Trophoblast cell (in vitro differentiated cells and primary cell): Measurements from ENCODE around the gene MXD3.

Experiments
- DNase-seq, 2 donors: peaks; one replicate each; pipeline ENCODE4 v3.0.0-alpha.2; 2016
- H2AFZ ChIP-seq: 2 replicates; pipeline ENCODE4 v1.6.1; 2013; ENCODE audit warnings: low read length, moderate library complexity, mild to moderate bottlenecking; ENCODE audit not compliant: insufficient read depth, poor library complexity
- H2AK5ac ChIP-seq: 2 replicates; pipeline ENCODE4 v1.6.1; 2013; ENCODE audit warnings: mild to moderate bottlenecking, low read length
- H2BK120ac ChIP-seq: 2 replicates; pipeline ENCODE4 v1.6.1; 2013; ENCODE audit warnings: low read length, mild to moderate bottlenecking, moderate library complexity; ENCODE audit not compliant: insufficient read depth, poor library complexity
- H2BK12ac ChIP-seq: 2 replicates; pipeline ENCODE4 v1.6.1; 2013; ENCODE audit warnings: mild to moderate bottlenecking, low read length, moderate library complexity
- H2BK5ac ChIP-seq: 2 replicates; pipeline ENCODE4 v1.6.1; 2013; ENCODE audit warnings: low read length, low read depth, moderate library complexity, mild to moderate bottlenecking; ENCODE audit not compliant: poor library complexity
- H3K14ac ChIP-seq: 2 replicates; pipeline ENCODE4 v1.6.1; 2013; ENCODE audit warnings: mild to moderate bottlenecking, low read length
- H3K18ac ChIP-seq: 2 replicates; pipeline ENCODE4 v1.6.1; 2013; ENCODE audit warnings: mild to moderate bottlenecking, low read length
- H3K23ac ChIP-seq: 2 replicates; pipeline ENCODE4 v1.6.1; 2013; ENCODE audit warnings: low read length
- H3K27ac ChIP-seq: 2 replicates; pipeline ENCODE4 v1.5.1; 2013; ENCODE audit warnings: low read depth, mild to moderate bottlenecking, inconsistent platforms, low read length, moderate library complexity
- H3K27me3 ChIP-seq: 2 replicates; pipeline ENCODE4 v1.6.1; 2013; ENCODE audit warnings: inconsistent platforms, mild to moderate bottlenecking, low read length, moderate library complexity; ENCODE audit not compliant: insufficient read depth
- H3K36me3 ChIP-seq, 2 experiments: 1 replicate in 1 of 2; 2 replicates in 1 of 2; pipeline ENCODE4 v1.6.1; 2013; ENCODE audit warnings: low read length in 2 of 2, mild to moderate bottlenecking in 2 of 2, moderate library complexity in 1 of 2; ENCODE audit not compliant: insufficient read depth in 2 of 2, control insufficient read depth in 1 of 2
- H3K4ac ChIP-seq: 2 replicates; pipeline ENCODE4 v1.6.1; 2013; ENCODE audit warnings: low read depth, mild to moderate bottlenecking, low read length, moderate library complexity
- H3K4me1 ChIP-seq, 2 experiments: 1 replicate in 1 of 2; 2 replicates in 1 of 2; pipeline ENCODE4 v1.6.1; 2013; ENCODE audit warnings: low read length in 2 of 2, mild to moderate bottlenecking in 2 of 2, moderate library complexity in 1 of 2; ENCODE audit not compliant: insufficient read depth in 2 of 2, control insufficient read depth in 1 of 2
- H3K4me2 ChIP-seq: 2 replicates; pipeline ENCODE4 v1.6.1; 2013; ENCODE audit warnings: inconsistent platforms, mild to moderate bottlenecking, low read length, moderate library complexity
- H3K4me3 ChIP-seq: 2 replicates; pipeline ENCODE4 v1.5.1; 2013; ENCODE audit warnings: mild to moderate bottlenecking, low read depth, low read length, inconsistent platforms
- H3K79me1 ChIP-seq: one replicate; pipeline ENCODE4 v1.6.1; 2013; ENCODE audit warnings: low read length
- H3K79me2 ChIP-seq: 2 replicates; pipeline ENCODE4 v1.6.1; 2013; ENCODE audit warnings: low read length, mild to moderate bottlenecking; ENCODE audit not compliant: control insufficient read depth, insufficient read depth, poor library complexity
- H3K9ac ChIP-seq: 2 replicates; pipeline ENCODE4 v1.6.1; 2013; ENCODE audit warnings: mild to moderate bottlenecking, low read length
- H3K9me3 ChIP-seq: 2 replicates; pipeline ENCODE4 v1.6.1; 2013; ENCODE audit warnings: low read depth, mild to moderate bottlenecking, control low read depth, inconsistent platforms, low read length; ENCODE audit not compliant: insufficient read depth
- H4K12ac ChIP-seq: 2 replicates; pipeline ENCODE4 v1.6.1; 2013; ENCODE audit warnings: low read depth, mild to moderate bottlenecking, low read length, moderate library complexity
- H4K8ac ChIP-seq: 2 replicates; pipeline ENCODE4 v1.6.1; 2013; ENCODE audit warnings: low read depth, mild to moderate bottlenecking, low read length, moderate library complexity
- H4K91ac ChIP-seq: one replicate; pipeline ENCODE4 v1.6.1; 2013; ENCODE audit warnings: low read depth, mild to moderate bottlenecking, low read length, moderate library complexity
- WGBS: extraction: QIAGEN DNeasy Blood & Tissue Kit; methylation state at CpG from one replicate; pipeline ENCODE4 v1.1.7; 2013; ENCODE audit warnings: missing lambda C conversion rate; ENCODE audit not compliant: insufficient read length, insufficient coverage; ENCODE audit errors: extremely low coverage; 5-methylcytosine and 5-hydroxymethylcytosine counted together

The MXD3 gene

GRCh38 chr5:177309351-177310191 is 2.1 kb downstream of the MXD3 start:
- Histone ChIP-seq H3K4me3 (no peak overlapping the region), H2BK5ac (no peak overlapping the region), H3K4ac (no peak overlapping the region), H3K79me1 (peaks cover 10% of the 10 kb centered on the region), H4K8ac (no peak overlapping the region), H3K36me3 (peaks cover 28 to 30% of the 10 kb centered on the region in 2 experiments), H4K12ac (no peak overlapping the region), H2BK120ac (no peak overlapping the region), H3K9me3 (no peaks in the 10 kb centered on the region), H3K23ac (no peak overlapping the region), H2AFZ (no peak overlapping the region), H3K14ac (no peak overlapping the region), H2BK12ac (no peak overlapping the region), H3K9ac (no peak overlapping the region), H3K27ac (no peak overlapping the region), H3K18ac (no peak overlapping the region), H3K27me3 (no peaks in the 10 kb centered on the region), H4K91ac (no peak overlapping the region), H3K4me1 (peaks cover 15 to 22% of the 10 kb centered on the region in 2 experiments), H3K4me2 (no peak overlapping the region), H2AK5ac (no peak overlapping the region), H3K79me2 (peaks cover 5% of the 10 kb centered on the region)
- DNase-seq, result peak; percentile 84 to 91
- no CpG with 5 or more reads among the region's 10 CpGs for WGBS

GRCh38 chr5:177308740-177309139 is 3.0 kb downstream of the MXD3 start:
- Histone ChIP-seq H2AK5ac (no peak overlapping the region), H3K9ac (no peak overlapping the region), H3K27me3 (no peaks in the 10 kb centered on the region), H3K4ac (no peak overlapping the region), H3K79me1 (peaks cover 14% of the 10 kb centered on the region), H3K4me3 (no peak overlapping the region), H4K12ac (no peak overlapping the region), H3K79me2 (peaks cover 9% of the 10 kb centered on the region), H4K91ac (no peak overlapping the region), H2BK12ac (no peak overlapping the region), H4K8ac (no peak overlapping the region), H3K14ac (no peak overlapping the region), H3K18ac (no peak overlapping the region), H3K23ac (no peak overlapping the region), H3K27ac (no peak overlapping the region), H3K36me3 (peaks cover 28 to 30% of the 10 kb centered on the region in 2 experiments), H3K4me1 (peaks cover 17 to 23% of the 10 kb centered on the region in 2 experiments), H2AFZ (no peak overlapping the region), H3K9me3 (no peaks in the 10 kb centered on the region), H2BK5ac (no peak overlapping the region), H3K4me2 (no peak overlapping the region), H2BK120ac (no peak overlapping the region)
- no peak for DNase-seq
- no CpG with 5 or more reads among the region's 11 CpGs for WGBS

GRCh38 chr5:177307544-177308363 is 3.9 kb downstream of the MXD3 start:
- WGBS, result no CpG with 5 or more reads among the region's 43 CpGs
- Histone ChIP-seq H3K27me3 (no peaks in the 10 kb centered on the region), H3K27ac (no peak overlapping the region)

GRCh38 chr5:177306674-177307543 is 4.8 kb downstream of the MXD3 start:
- Histone ChIP-seq H3K14ac (no peak overlapping the region), H3K27me3 (no peaks in the 10 kb centered on the region), H3K36me3 (peaks cover 28 to 30% of the 10 kb centered on the region in 2 experiments), H3K4ac (no peak overlapping the region), H3K27ac (no peak overlapping the region), H3K9ac (no peak overlapping the region), H4K91ac (no peak overlapping the region), H3K4me3 (no peak overlapping the region), H2BK5ac (no peak overlapping the region), H4K8ac (no peak overlapping the region), H4K12ac (no peak overlapping the region), H3K23ac (no peak overlapping the region), H3K18ac (no peak overlapping the region), H2AK5ac (no peak overlapping the region), H3K4me2 (no peak overlapping the region), H2AFZ (no peak overlapping the region), H3K9me3 (no peaks in the 10 kb centered on the region), H2BK120ac (no peak overlapping the region), H2BK12ac (no peak overlapping the region), H3K4me1 (peaks cover 19 to 26% of the 10 kb centered on the region in 2 experiments), H3K79me1 (peaks cover 14% of the 10 kb centered on the region), H3K79me2 (peaks cover 15% of the 10 kb centered on the region)
- DNase-seq, result peak in 1 of 2 donors; percentile 38
- no CpG with 5 or more reads among the region's 15 CpGs for WGBS

More at GRCh38 chr5:177307544-177308363, 3.9 kb downstream of the MXD3 start:
- H2BK5ac ChIP-seq, result no peak overlapping the region
- H4K8ac ChIP-seq, result no peak overlapping the region
- no peak overlapping the region for H4K91ac ChIP-seq
- H3K23ac ChIP-seq, result no peak overlapping the region
- peaks cover 15 to 22% of the 10 kb centered on the region in 2 experiments for H3K4me1 ChIP-seq
- no peak overlapping the region for H2AK5ac ChIP-seq
- no peak overlapping the region for H3K14ac ChIP-seq
- no peak overlapping the region for H3K18ac ChIP-seq
- H2BK120ac ChIP-seq, result no peak overlapping the region
- DNase-seq, result no peak
- H4K12ac ChIP-seq, result no peak overlapping the region
- H3K79me2 ChIP-seq, result peaks cover 15% of the 10 kb centered on the region
- peaks cover 28 to 30% of the 10 kb centered on the region in 2 experiments for H3K36me3 ChIP-seq
- no peak overlapping the region for H3K4ac ChIP-seq
- no peak overlapping the region for H3K9ac ChIP-seq
- no peak overlapping the region for H2BK12ac ChIP-seq
- no peak overlapping the region for H2AFZ ChIP-seq
- peaks cover 20% of the 10 kb centered on the region for H3K79me1 ChIP-seq
- H3K4me3 ChIP-seq, result no peak overlapping the region
- no peak overlapping the region for H3K4me2 ChIP-seq
- no peaks in the 10 kb centered on the region for H3K9me3 ChIP-seq
